ENCODE results near the gene MAPT.

The MAPT gene

GRCh38 chr17:46047398-46047797, 153.0 kb downstream of the MAPT start:
- no peak for ATAC-seq
- no peak for TF ChIP-seq GLIS3 (CRISPR knock-in tag; IDR thresholded peaks at IDR 0.05)

- TF ChIP-seq GLIS3 (CRISPR knock-in tag; IDR thresholded peaks at IDR 0.05) = no peak
- no peak for TF ChIP-seq CSRNP3 (CRISPR knock-in tag; IDR thresholded peaks at IDR 0.05)
- TF ChIP-seq CREB5 (CRISPR knock-in tag; IDR thresholded peaks at IDR 0.05; ENCODE audit: low read depth) = no peak
- no peak for TF ChIP-seq TOX (CRISPR knock-in tag; IDR thresholded peaks at IDR 0.05; ENCODE audit: borderline replicate concordance)
- TF ChIP-seq ZNF8 (CRISPR knock-in tag; IDR thresholded peaks at IDR 0.05) = no peak
- TF ChIP-seq BACH2 (CRISPR knock-in tag; IDR thresholded peaks at IDR 0.05; ENCODE audit: borderline replicate concordance) = no peak
- no peak for TF ChIP-seq OSR1 (CRISPR knock-in tag; IDR thresholded peaks at IDR 0.05)
- no peak for TF ChIP-seq ZFP30 (CRISPR knock-in tag; IDR thresholded peaks at IDR 0.05)
- no peak for TF ChIP-seq ISL1 (CRISPR knock-in tag; IDR thresholded peaks at IDR 0.05)
- no peak for TF ChIP-seq PPARA (CRISPR knock-in tag; IDR thresholded peaks at IDR 0.05; ENCODE audit: borderline replicate concordance)
- TF ChIP-seq TSHZ2 (CRISPR knock-in tag; IDR thresholded peaks at IDR 0.05) = no peak
- ATAC-seq = no peak
Observed at GRCh38 chr17:46047856-46048255, 153.5 kb downstream of the MAPT start.

GRCh38 chr17:46049656-46050055, 155.3 kb downstream of the MAPT start:
- no peak for ATAC-seq
- TF ChIP-seq ZNF70 (CRISPR knock-in tag; IDR thresholded peaks at IDR 0.05) = no peak
- no peak for TF ChIP-seq CSDC2 (CRISPR knock-in tag; IDR thresholded peaks at IDR 0.05)
- TF ChIP-seq TCF4 (CRISPR knock-in tag; IDR thresholded peaks at IDR 0.05; ENCODE audit: borderline replicate concordance) = no peak
- no peak for TF ChIP-seq TSHZ2 (CRISPR knock-in tag; IDR thresholded peaks at IDR 0.05)
- TF ChIP-seq ZFP30 (CRISPR knock-in tag; IDR thresholded peaks at IDR 0.05) = no peak
- TF ChIP-seq ESRRG (CRISPR knock-in tag; IDR thresholded peaks at IDR 0.05) = no peak
- no peak for TF ChIP-seq RARB (CRISPR knock-in tag; IDR thresholded peaks at IDR 0.05)
- TF ChIP-seq ZNF565 (CRISPR knock-in tag; conservative IDR thresholded peaks at IDR 0.05; ENCODE audit: low read depth) = no peak
- TF ChIP-seq ARNTL (CRISPR knock-in tag; IDR thresholded peaks at IDR 0.05; ENCODE audit: borderline replicate concordance, low read depth) = no peak
- no peak for TF ChIP-seq OSR1 (CRISPR knock-in tag; IDR thresholded peaks at IDR 0.05)
- no peak for TF ChIP-seq SNAI2 (CRISPR knock-in tag; IDR thresholded peaks at IDR 0.05)
- TF ChIP-seq CSRNP3 (CRISPR knock-in tag; IDR thresholded peaks at IDR 0.05) = no peak
- TF ChIP-seq CREB5 (CRISPR knock-in tag; IDR thresholded peaks at IDR 0.05; ENCODE audit: low read depth) = no peak
- no peak for TF ChIP-seq ZNF8 (CRISPR knock-in tag; IDR thresholded peaks at IDR 0.05)
- TF ChIP-seq ISL1 (CRISPR knock-in tag; IDR thresholded peaks at IDR 0.05) = no peak
- no peak for TF ChIP-seq ZFP3 (CRISPR knock-in tag; IDR thresholded peaks at IDR 0.05)
- no peak for TF ChIP-seq POU6F1 (CRISPR knock-in tag; IDR thresholded peaks at IDR 0.05; ENCODE audit: borderline replicate concordance, low read depth)
- no peak for TF ChIP-seq GLIS3 (CRISPR knock-in tag; IDR thresholded peaks at IDR 0.05)

Measured in SK-N-SH treated with all-trans-retinoic acid at 6 μM for 48 hours (cell line).